Omental fat pad (tissue), 4 donors: ENCODE measurements around the gene LLCFC1. TPM values are rescaled to one million over a fixed set of nuclear protein-coding genes. Genes with fewer than 3 reads are reported as not detected.

ENCODE experiments used
- ATAC-seq: fragments of 150-250 bp; one replicate; pipeline ENCODE4 v1.9.1; 2016; ENCODE audit warnings: mild to moderate bottlenecking, moderate library complexity; ENCODE audit not compliant: low FRiP score
- DNase-seq: peaks from one replicate; pipeline ENCODE4 v3.0.0-alpha.2; 2019; ENCODE audit warnings: low spot score
- total RNA-seq, 4 donors: library from RNA; depleted of rRNA; stranded (reverse); fragments of >200 nt; gene quantifications; one replicate each; pipeline ENCODE4 v1.1.0, GENCODE V29; 2016
- TF ChIP-seq, protein P1 (sequence below), 3 donors: fragments of 450-650 bp; IDR thresholded peaks; one replicate each; pipeline ENCODE4 v1.5.1; 2016 to 2017; ENCODE audit warnings: antibody characterized with exemption in 3 of 3, mild to moderate bottlenecking in 3 of 3, moderate library complexity in 2 of 3

LLCFC1 gene
- total RNA-seq, 4 donors from 2014 or later = not detected

DNA sequence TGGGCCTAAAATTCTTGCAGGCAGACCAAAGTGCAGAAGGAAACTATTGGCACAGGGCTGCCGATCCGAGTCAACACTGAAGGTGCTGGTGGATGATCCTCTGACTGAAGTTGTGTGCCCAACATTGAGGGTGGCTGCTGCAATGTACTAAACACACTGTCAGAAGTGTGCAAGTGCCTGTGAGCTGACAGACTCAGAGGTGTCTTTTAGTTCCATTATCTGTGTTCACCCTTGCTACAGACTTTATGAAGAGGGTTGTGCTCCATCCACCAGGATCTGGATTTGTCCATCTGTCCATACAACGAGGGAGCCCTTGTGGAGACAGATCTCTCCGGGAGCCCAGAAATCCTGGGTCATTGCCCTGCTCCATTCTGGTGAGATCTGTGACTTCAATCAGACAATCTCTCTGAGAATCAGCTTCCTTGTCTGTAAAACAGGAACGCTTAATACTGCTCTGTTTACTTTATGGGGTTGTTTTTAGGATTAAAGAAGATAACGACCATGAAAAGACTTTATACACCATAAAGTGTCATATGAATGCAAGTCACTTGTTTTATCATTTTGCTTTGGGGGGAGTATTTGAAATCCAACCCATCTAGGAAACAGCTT is 44.2 kb upstream of the LLCFC1 start:
- TF ChIP-seq, protein P1, sequence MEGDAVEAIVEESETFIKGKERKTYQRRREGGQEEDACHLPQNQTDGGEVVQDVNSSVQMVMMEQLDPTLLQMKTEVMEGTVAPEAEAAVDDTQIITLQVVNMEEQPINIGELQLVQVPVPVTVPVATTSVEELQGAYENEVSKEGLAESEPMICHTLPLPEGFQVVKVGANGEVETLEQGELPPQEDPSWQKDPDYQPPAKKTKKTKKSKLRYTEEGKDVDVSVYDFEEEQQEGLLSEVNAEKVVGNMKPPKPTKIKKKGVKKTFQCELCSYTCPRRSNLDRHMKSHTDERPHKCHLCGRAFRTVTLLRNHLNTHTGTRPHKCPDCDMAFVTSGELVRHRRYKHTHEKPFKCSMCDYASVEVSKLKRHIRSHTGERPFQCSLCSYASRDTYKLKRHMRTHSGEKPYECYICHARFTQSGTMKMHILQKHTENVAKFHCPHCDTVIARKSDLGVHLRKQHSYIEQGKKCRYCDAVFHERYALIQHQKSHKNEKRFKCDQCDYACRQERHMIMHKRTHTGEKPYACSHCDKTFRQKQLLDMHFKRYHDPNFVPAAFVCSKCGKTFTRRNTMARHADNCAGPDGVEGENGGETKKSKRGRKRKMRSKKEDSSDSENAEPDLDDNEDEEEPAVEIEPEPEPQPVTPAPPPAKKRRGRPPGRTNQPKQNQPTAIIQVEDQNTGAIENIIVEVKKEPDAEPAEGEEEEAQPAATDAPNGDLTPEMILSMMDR (IDR thresholded peaks at IDR 0.05) = no peak
- ATAC-seq = no peak
- DNase-seq = no peak

DNA sequence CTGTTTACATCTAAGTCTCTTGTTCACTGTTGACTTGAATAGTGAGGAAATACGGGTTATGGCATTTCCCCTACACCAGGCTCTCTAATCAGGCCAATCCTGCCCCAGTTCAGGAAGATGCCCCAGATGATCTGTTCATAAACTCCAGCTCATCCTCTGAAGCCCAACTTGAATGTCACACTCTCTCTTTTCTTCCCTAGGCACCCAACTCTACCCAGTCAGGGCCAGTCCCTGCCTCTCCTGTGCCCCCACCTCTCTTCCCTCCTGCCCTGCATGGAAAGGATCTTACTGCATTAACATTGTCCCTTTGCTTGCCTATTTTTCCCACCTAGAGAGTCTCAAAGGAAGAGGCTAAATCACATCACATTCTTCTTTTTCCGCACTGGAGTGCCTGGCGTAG is 43.1 kb upstream of the LLCFC1 start:
- DNase-seq = no peak
- TF ChIP-seq, protein P1 (IDR thresholded peaks at IDR 0.05) = no peak
- no peak for ATAC-seq

DNA sequence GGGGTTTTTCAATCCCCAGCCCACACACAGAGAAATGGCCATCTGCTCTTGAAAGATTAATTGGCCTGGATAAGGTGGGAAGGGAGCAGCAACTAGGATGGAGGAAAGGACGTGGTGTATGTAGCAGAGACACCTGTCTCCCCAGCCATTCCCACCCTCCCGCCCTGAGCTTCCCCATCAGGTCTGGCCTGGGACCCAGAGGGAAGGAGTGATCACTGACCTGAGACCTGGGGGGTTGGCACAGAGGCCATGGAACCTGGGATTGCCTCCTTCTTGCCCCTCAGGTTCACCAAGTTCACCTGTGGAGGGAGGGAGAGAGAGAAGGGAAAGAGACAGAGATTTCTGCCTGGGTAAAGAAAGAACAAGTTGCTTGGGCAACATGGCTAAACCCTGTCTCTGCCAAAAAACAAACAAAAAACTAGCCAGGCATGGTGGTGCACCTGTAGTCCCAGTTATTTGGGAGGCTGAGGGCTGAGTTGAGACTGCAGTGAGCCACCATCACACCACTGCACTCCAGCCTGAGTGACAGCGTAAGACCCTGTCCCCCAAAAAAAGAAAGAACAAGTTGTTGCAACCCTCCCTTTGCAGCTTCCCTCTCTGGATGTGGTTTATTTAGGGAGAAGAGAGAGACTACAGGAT is 42.4 kb upstream of the LLCFC1 start:
- DNase-seq = no peak
- TF ChIP-seq, protein P1 (IDR thresholded peaks at IDR 0.05) = no peak
- no peak for ATAC-seq

DNA sequence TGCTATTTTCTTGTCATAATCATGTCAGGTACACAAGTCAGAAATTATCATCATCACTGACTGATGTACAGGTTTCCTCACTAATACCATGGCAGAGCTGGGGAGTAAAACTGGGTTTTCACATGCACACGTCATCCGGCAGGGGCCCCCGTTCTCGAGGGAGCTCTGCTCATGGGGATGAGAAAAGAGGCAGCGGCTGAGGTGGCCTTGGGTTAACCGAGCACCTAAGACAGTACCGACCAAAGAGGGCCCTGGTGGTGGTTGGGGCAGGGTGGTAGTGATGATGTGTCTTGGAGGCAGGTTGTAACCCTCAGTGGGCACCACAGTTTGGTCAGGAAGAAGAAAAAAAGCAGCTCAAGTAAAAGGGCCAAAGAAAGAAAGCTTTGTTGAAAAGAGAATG is 41.6 kb upstream of the LLCFC1 start:
- DNase-seq = no peak
- TF ChIP-seq, protein P1 (IDR thresholded peaks at IDR 0.05) = no peak
- ATAC-seq = no peak

DNA sequence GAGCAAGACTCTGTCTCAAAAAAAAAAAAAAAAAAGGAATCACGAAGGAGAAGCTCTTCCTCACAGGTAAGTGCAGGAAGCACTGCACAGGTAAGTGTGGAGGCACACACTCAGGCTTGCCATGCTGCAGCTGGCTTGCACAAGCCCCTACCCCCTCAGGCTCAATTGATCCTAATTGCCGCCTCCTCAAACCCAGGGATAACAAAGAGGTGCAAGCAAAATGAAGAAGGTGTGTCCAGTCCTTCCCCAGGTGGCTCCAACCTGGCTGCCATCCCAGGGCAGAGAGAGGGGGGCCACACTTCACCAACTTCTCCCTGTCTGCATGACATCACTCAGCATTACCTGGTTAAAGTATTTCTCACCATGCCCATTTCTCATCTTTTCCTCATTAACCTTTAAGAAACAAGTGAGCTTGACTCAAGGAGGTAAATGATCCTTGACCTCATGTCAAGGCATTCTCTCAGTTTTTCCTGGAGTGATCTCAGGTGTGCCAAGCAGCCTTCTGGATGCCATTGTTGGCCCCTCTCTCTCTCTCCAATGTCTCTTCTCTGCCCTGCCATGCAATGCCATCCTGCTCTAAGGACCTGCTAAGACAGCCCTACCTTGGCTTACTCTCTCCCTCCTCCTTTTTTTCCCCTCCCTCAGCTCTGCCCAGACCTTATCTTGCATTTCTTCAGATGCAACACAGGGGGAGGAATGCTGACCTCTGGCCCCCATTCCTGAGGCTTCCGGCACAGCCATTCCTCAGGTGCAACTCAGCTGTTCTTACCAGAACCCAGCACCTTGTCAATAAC is 40.7 kb upstream of the LLCFC1 start:
- DNase-seq = no peak
- ATAC-seq = no peak
- TF ChIP-seq, protein P1 (IDR thresholded peaks at IDR 0.05) = no peak

DNA sequence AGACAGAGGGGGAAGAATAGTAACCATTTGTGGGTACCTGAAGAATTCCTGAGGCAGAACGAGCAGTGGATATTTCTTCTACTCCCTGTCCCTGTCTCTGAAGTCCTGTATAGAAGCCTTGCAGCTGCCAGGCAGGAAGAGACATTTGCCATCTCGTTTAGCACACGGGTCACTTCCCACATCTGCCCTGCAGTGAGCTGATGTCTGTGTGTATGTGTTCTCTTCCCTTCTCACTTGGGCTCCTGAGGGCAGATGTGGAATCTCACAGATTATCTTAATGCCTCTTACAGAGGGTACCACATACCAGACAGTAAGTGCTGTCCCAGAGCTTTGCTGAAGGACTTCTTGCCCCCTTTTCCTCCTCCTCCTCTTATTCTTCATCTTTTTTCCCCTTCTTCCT is 39.6 kb upstream of the LLCFC1 start:
- ATAC-seq (no peak), DNase-seq (no peak)
- TF ChIP-seq, protein P1 (IDR thresholded peaks at IDR 0.05) = no peak
